ENCODE measurements around the gene VCAM1.

VCAM1 gene, protein sequence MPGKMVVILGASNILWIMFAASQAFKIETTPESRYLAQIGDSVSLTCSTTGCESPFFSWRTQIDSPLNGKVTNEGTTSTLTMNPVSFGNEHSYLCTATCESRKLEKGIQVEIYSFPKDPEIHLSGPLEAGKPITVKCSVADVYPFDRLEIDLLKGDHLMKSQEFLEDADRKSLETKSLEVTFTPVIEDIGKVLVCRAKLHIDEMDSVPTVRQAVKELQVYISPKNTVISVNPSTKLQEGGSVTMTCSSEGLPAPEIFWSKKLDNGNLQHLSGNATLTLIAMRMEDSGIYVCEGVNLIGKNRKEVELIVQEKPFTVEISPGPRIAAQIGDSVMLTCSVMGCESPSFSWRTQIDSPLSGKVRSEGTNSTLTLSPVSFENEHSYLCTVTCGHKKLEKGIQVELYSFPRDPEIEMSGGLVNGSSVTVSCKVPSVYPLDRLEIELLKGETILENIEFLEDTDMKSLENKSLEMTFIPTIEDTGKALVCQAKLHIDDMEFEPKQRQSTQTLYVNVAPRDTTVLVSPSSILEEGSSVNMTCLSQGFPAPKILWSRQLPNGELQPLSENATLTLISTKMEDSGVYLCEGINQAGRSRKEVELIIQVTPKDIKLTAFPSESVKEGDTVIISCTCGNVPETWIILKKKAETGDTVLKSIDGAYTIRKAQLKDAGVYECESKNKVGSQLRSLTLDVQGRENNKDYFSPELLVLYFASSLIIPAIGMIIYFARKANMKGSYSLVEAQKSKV

GRCh38 chr1:100719490-100719889, at the start of gene VCAM1:
Gene VCAM1, plus strand, starts transcription at chr1:100719742. Its CDS starts 119 bp downstream, at chr1:100719861.
- TF ChIP-seq ZBTB7A (IDR thresholded peaks at IDR 0.05; ENCODE audit: low read depth) (no peak), NFIC (IDR thresholded peaks at IDR 0.05) (no peak), EGR1 (IDR thresholded peaks at IDR 0.05) (no peak), EP300 (IDR thresholded peaks at IDR 0.05; ENCODE audit: borderline replicate concordance) (no peak), CEBPB (IDR thresholded peaks at IDR 0.05) (no peak), TCF12 (IDR thresholded peaks at IDR 0.05; ENCODE audit: low read depth) (no peak), TEAD4 (IDR thresholded peaks at IDR 0.05) (no peak)
- TF ChIP-seq, protein P1, sequence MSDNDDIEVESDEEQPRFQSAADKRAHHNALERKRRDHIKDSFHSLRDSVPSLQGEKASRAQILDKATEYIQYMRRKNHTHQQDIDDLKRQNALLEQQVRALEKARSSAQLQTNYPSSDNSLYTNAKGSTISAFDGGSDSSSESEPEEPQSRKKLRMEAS (IDR thresholded peaks at IDR 0.05): no peak
- TF ChIP-seq, protein P2, sequence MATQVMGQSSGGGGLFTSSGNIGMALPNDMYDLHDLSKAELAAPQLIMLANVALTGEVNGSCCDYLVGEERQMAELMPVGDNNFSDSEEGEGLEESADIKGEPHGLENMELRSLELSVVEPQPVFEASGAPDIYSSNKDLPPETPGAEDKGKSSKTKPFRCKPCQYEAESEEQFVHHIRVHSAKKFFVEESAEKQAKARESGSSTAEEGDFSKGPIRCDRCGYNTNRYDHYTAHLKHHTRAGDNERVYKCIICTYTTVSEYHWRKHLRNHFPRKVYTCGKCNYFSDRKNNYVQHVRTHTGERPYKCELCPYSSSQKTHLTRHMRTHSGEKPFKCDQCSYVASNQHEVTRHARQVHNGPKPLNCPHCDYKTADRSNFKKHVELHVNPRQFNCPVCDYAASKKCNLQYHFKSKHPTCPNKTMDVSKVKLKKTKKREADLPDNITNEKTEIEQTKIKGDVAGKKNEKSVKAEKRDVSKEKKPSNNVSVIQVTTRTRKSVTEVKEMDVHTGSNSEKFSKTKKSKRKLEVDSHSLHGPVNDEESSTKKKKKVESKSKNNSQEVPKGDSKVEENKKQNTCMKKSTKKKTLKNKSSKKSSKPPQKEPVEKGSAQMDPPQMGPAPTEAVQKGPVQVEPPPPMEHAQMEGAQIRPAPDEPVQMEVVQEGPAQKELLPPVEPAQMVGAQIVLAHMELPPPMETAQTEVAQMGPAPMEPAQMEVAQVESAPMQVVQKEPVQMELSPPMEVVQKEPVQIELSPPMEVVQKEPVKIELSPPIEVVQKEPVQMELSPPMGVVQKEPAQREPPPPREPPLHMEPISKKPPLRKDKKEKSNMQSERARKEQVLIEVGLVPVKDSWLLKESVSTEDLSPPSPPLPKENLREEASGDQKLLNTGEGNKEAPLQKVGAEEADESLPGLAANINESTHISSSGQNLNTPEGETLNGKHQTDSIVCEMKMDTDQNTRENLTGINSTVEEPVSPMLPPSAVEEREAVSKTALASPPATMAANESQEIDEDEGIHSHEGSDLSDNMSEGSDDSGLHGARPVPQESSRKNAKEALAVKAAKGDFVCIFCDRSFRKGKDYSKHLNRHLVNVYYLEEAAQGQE (IDR thresholded peaks at IDR 0.05; ENCODE audit: low read depth): no peak
- TF ChIP-seq, protein P3, sequence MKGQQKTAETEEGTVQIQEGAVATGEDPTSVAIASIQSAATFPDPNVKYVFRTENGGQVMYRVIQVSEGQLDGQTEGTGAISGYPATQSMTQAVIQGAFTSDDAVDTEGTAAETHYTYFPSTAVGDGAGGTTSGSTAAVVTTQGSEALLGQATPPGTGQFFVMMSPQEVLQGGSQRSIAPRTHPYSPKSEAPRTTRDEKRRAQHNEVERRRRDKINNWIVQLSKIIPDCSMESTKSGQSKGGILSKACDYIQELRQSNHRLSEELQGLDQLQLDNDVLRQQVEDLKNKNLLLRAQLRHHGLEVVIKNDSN (IDR thresholded peaks at IDR 0.05): no peak

GRCh38 chr1:100670083-100670482, 49.5 kb upstream of the VCAM1 start:
- TF ChIP-seq, protein P3 (IDR thresholded peaks at IDR 0.05): no peak
- no peak for TF ChIP-seq TEAD4 (IDR thresholded peaks at IDR 0.05)
- TF ChIP-seq, protein P2 (IDR thresholded peaks at IDR 0.05; ENCODE audit: low read depth): no peak

- TF ChIP-seq NFIC (IDR thresholded peaks at IDR 0.05) (no peak), TEAD4 (IDR thresholded peaks at IDR 0.05) (no peak), RAD21 (IDR thresholded peaks at IDR 0.05; ENCODE audit: low read depth) (no peak), ZBTB7A (IDR thresholded peaks at IDR 0.05; ENCODE audit: low read depth) (no peak), FOXM1 (IDR thresholded peaks at IDR 0.05; ENCODE audit: borderline replicate concordance, low read depth) (no peak), EP300 (IDR thresholded peaks at IDR 0.05; ENCODE audit: borderline replicate concordance) (no peak), CREB1 (IDR thresholded peaks at IDR 0.05; ENCODE audit: low read depth) (no peak), CEBPB (IDR thresholded peaks at IDR 0.05) (no peak), TCF12 (IDR thresholded peaks at IDR 0.05; ENCODE audit: low read depth) (no peak), EGR1 (IDR thresholded peaks at IDR 0.05) (no peak), TAF1 (IDR thresholded peaks at IDR 0.05; ENCODE audit: low read depth) (no peak), YY1 (IDR thresholded peaks at IDR 0.05; ENCODE audit: low read depth) (no peak)
- TF ChIP-seq, protein P1 (IDR thresholded peaks at IDR 0.05): no peak
- TF ChIP-seq, protein P3 (IDR thresholded peaks at IDR 0.05): no peak
- TF ChIP-seq, protein P2 (IDR thresholded peaks at IDR 0.05; ENCODE audit: low read depth): no peak
Measured at GRCh38 chr1:100671601-100672000, 47.9 kb upstream of the VCAM1 start.

Data from Ishikawa (cell line).